Trophoblast cell (in vitro differentiated cells and primary cell): Measurements from ENCODE around the gene PBX3.
"Not testable (repeated sequence)": the region's sequence is repeated elsewhere in the genome, so short reads cannot be mapped to it uniquely, and the experiment has no call there.

Experiments
- DNase-seq, 2 donors: peaks; one replicate each; pipeline ENCODE4 v3.0.0-alpha.2; 2016
- H2AFZ ChIP-seq: 2 replicates; pipeline ENCODE4 v1.6.1; 2013; ENCODE audit warnings: low read length, moderate library complexity, mild to moderate bottlenecking; ENCODE audit not compliant: insufficient read depth, poor library complexity
- H2AK5ac ChIP-seq: 2 replicates; pipeline ENCODE4 v1.6.1; 2013; ENCODE audit warnings: mild to moderate bottlenecking, low read length
- H2BK120ac ChIP-seq: 2 replicates; pipeline ENCODE4 v1.6.1; 2013; ENCODE audit warnings: low read length, mild to moderate bottlenecking, moderate library complexity; ENCODE audit not compliant: insufficient read depth, poor library complexity
- H2BK12ac ChIP-seq: 2 replicates; pipeline ENCODE4 v1.6.1; 2013; ENCODE audit warnings: mild to moderate bottlenecking, low read length, moderate library complexity
- H2BK5ac ChIP-seq: 2 replicates; pipeline ENCODE4 v1.6.1; 2013; ENCODE audit warnings: low read length, low read depth, moderate library complexity, mild to moderate bottlenecking; ENCODE audit not compliant: poor library complexity
- H3K14ac ChIP-seq: 2 replicates; pipeline ENCODE4 v1.6.1; 2013; ENCODE audit warnings: mild to moderate bottlenecking, low read length
- H3K18ac ChIP-seq: 2 replicates; pipeline ENCODE4 v1.6.1; 2013; ENCODE audit warnings: mild to moderate bottlenecking, low read length
- H3K23ac ChIP-seq: 2 replicates; pipeline ENCODE4 v1.6.1; 2013; ENCODE audit warnings: low read length
- H3K27ac ChIP-seq: 2 replicates; pipeline ENCODE4 v1.5.1; 2013; ENCODE audit warnings: low read depth, mild to moderate bottlenecking, inconsistent platforms, low read length, moderate library complexity
- H3K27me3 ChIP-seq: 2 replicates; pipeline ENCODE4 v1.6.1; 2013; ENCODE audit warnings: inconsistent platforms, mild to moderate bottlenecking, low read length, moderate library complexity; ENCODE audit not compliant: insufficient read depth
- H3K36me3 ChIP-seq, 2 experiments: 1 replicate in 1 of 2; 2 replicates in 1 of 2; pipeline ENCODE4 v1.6.1; 2013; ENCODE audit warnings: low read length in 2 of 2, mild to moderate bottlenecking in 2 of 2, moderate library complexity in 1 of 2; ENCODE audit not compliant: insufficient read depth in 2 of 2, control insufficient read depth in 1 of 2
- H3K4ac ChIP-seq: 2 replicates; pipeline ENCODE4 v1.6.1; 2013; ENCODE audit warnings: low read depth, mild to moderate bottlenecking, low read length, moderate library complexity
- H3K4me1 ChIP-seq, 2 experiments: 1 replicate in 1 of 2; 2 replicates in 1 of 2; pipeline ENCODE4 v1.6.1; 2013; ENCODE audit warnings: low read length in 2 of 2, mild to moderate bottlenecking in 2 of 2, moderate library complexity in 1 of 2; ENCODE audit not compliant: insufficient read depth in 2 of 2, control insufficient read depth in 1 of 2
- H3K4me2 ChIP-seq: 2 replicates; pipeline ENCODE4 v1.6.1; 2013; ENCODE audit warnings: inconsistent platforms, mild to moderate bottlenecking, low read length, moderate library complexity
- H3K4me3 ChIP-seq: 2 replicates; pipeline ENCODE4 v1.5.1; 2013; ENCODE audit warnings: mild to moderate bottlenecking, low read depth, low read length, inconsistent platforms
- H3K79me1 ChIP-seq: one replicate; pipeline ENCODE4 v1.6.1; 2013; ENCODE audit warnings: low read length
- H3K79me2 ChIP-seq: 2 replicates; pipeline ENCODE4 v1.6.1; 2013; ENCODE audit warnings: low read length, mild to moderate bottlenecking; ENCODE audit not compliant: control insufficient read depth, insufficient read depth, poor library complexity
- H3K9ac ChIP-seq: 2 replicates; pipeline ENCODE4 v1.6.1; 2013; ENCODE audit warnings: mild to moderate bottlenecking, low read length
- H3K9me3 ChIP-seq: 2 replicates; pipeline ENCODE4 v1.6.1; 2013; ENCODE audit warnings: low read depth, mild to moderate bottlenecking, control low read depth, inconsistent platforms, low read length; ENCODE audit not compliant: insufficient read depth
- H4K12ac ChIP-seq: 2 replicates; pipeline ENCODE4 v1.6.1; 2013; ENCODE audit warnings: low read depth, mild to moderate bottlenecking, low read length, moderate library complexity
- H4K8ac ChIP-seq: 2 replicates; pipeline ENCODE4 v1.6.1; 2013; ENCODE audit warnings: low read depth, mild to moderate bottlenecking, low read length, moderate library complexity
- H4K91ac ChIP-seq: one replicate; pipeline ENCODE4 v1.6.1; 2013; ENCODE audit warnings: low read depth, mild to moderate bottlenecking, low read length, moderate library complexity
- WGBS: extraction: QIAGEN DNeasy Blood & Tissue Kit; methylation state at CpG from one replicate; pipeline ENCODE4 v1.1.7; 2013; ENCODE audit warnings: missing lambda C conversion rate; ENCODE audit not compliant: insufficient read length, insufficient coverage; ENCODE audit errors: extremely low coverage; 5-methylcytosine and 5-hydroxymethylcytosine counted together

The PBX3 gene

DNA sequence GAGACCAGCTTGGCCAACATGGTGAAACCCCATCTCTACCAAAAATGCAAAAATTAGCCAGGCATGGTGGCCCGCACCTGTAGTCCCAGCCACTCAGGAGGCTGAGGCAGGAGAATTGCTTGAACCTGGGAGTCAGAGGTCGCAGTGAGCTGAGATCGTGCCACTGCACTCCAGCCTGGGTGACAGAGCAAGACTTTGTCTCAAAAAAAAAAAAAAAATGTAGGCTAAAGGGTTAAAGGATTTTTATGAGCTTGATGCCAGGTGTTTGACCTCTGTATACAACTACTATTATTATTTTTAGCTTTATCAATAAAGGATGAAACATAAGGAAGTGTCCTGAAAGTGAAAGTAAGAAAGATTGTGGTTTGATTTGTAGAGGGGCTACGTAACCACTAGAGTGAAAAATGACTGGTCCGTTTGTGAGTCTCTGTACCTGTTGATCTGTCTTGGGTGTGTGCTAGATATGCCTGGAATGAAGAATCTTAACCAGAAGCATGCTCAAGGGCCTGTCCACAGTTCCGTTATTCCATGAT lies 76.8 kb downstream of the PBX3 start:
- H3K9me3 ChIP-seq, H3K4me3 ChIP-seq, H2AK5ac ChIP-seq, H3K36me3 ChIP-seq, H3K79me1 ChIP-seq, H3K4me2 ChIP-seq, H4K8ac ChIP-seq, H3K23ac ChIP-seq, H3K27me3 ChIP-seq, H2AFZ ChIP-seq, H3K9ac ChIP-seq, H3K18ac ChIP-seq, H4K91ac ChIP-seq, H3K14ac ChIP-seq, H4K12ac ChIP-seq, H2BK12ac ChIP-seq, H2BK5ac ChIP-seq, H3K4me1 ChIP-seq, H3K27ac ChIP-seq, H2BK120ac ChIP-seq, H3K79me2 ChIP-seq, H3K4ac ChIP-seq: not testable (repeated sequence)
- WGBS, result no CpG with 5 or more reads among the region's 6 CpGs
- peak in 1 of 2 donors; percentile 2 for DNase-seq

GRCh38 chr9:125825762-125826161 lies 78.6 kb downstream of the PBX3 start:
- no CpG with 5 or more reads among the region's 3 CpGs for WGBS
- H4K12ac ChIP-seq, result no peak overlapping the region
- no peak overlapping the region for H2AK5ac ChIP-seq
- no peak overlapping the region for H2BK5ac ChIP-seq
- H2AFZ ChIP-seq, result no peak overlapping the region
- no peak overlapping the region for H2BK12ac ChIP-seq
- H2BK120ac ChIP-seq, result no peak overlapping the region
- H3K9me3 ChIP-seq, result no peaks in the 10 kb centered on the region
- no peak overlapping the region for H3K14ac ChIP-seq
- no peak overlapping the region for H3K4me3 ChIP-seq
- no peak overlapping the region for H3K4ac ChIP-seq
- H3K79me1 ChIP-seq, result no peaks in the 10 kb centered on the region
- H4K8ac ChIP-seq, result no peak overlapping the region
- H3K23ac ChIP-seq, result no peak overlapping the region
- H3K27me3 ChIP-seq, result no peaks in the 10 kb centered on the region
- H3K36me3 ChIP-seq, result no peaks in the 10 kb centered on the region
- DNase-seq, result no peak
- H3K79me2 ChIP-seq, result no peaks in the 10 kb centered on the region
- H3K4me2 ChIP-seq, result no peak overlapping the region
- H4K91ac ChIP-seq, result no peak overlapping the region
- no peaks in the 10 kb centered on the region for H3K4me1 ChIP-seq
- H3K18ac ChIP-seq, result no peak overlapping the region
- H3K9ac ChIP-seq, result no peak overlapping the region
- no peak overlapping the region for H3K27ac ChIP-seq

- H3K4ac ChIP-seq, result no peak overlapping the region
- no peak overlapping the region for H2BK12ac ChIP-seq
- H4K91ac ChIP-seq, result no peak overlapping the region
- H3K27me3 ChIP-seq, result no peaks in the 10 kb centered on the region
- H3K4me1 ChIP-seq, result no peaks in the 10 kb centered on the region
- H3K4me3 ChIP-seq, result no peak overlapping the region
- no peak overlapping the region for H2AK5ac ChIP-seq
- H4K12ac ChIP-seq, result no peak overlapping the region
- no peaks in the 10 kb centered on the region for H3K36me3 ChIP-seq
- no peak overlapping the region for H4K8ac ChIP-seq
- H2BK5ac ChIP-seq, result no peak overlapping the region
- no peaks in the 10 kb centered on the region for H3K79me2 ChIP-seq
- no peak overlapping the region for H2BK120ac ChIP-seq
- no peak overlapping the region for H2AFZ ChIP-seq
- H3K14ac ChIP-seq, result no peak overlapping the region
- H3K9me3 ChIP-seq, result no peaks in the 10 kb centered on the region
- H3K27ac ChIP-seq, result no peak overlapping the region
- H3K79me1 ChIP-seq, result no peaks in the 10 kb centered on the region
- H3K4me2 ChIP-seq, result no peak overlapping the region
- H3K23ac ChIP-seq, result no peak overlapping the region
- H3K18ac ChIP-seq, result no peak overlapping the region
- no peak for DNase-seq
- no peak overlapping the region for H3K9ac ChIP-seq
- WGBS, result no CpG with 5 or more reads among the region's 1 CpG
Observed at GRCh38 chr9:125826850-125827249, 79.7 kb downstream of the PBX3 start.

DNA sequence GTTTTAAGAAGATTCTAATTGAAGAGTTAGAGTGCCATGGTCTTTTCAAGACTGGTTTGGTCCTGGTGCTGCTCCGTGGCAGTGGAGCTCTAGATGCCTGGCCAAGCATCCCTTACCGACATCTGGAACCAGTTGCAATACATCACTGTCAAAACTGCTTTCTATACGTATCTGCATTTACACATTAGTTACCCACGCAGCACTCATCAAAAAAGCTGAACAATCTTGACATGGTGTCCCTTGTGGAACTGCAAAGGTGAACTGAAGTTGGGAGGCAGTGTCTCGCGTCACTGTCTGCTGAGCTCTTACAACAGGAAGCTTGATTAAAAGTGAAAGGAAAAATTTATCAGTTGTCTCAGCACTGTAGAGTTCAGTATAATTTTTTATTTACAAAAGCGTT lies 82.6 kb downstream of the PBX3 start:
- Histone ChIP-seq H2BK120ac (no peak overlapping the region), H2BK5ac (no peak overlapping the region), H2AFZ (no peak overlapping the region), H3K27ac (no peak overlapping the region), H3K9me3 (no peaks in the 10 kb centered on the region), H4K91ac (no peak overlapping the region), H4K12ac (no peak overlapping the region), H4K8ac (no peak overlapping the region), H3K79me1 (no peaks in the 10 kb centered on the region), H3K36me3 (no peaks in the 10 kb centered on the region), H2BK12ac (no peak overlapping the region), H3K23ac (no peak overlapping the region), H3K14ac (no peak overlapping the region), H3K4me3 (no peak overlapping the region), H3K18ac (no peak overlapping the region), H3K4me1 (no peaks in the 10 kb centered on the region), H3K79me2 (no peaks in the 10 kb centered on the region), H3K4me2 (no peak overlapping the region), H3K4ac (no peak overlapping the region), H3K27me3 (no peaks in the 10 kb centered on the region), H3K9ac (no peak overlapping the region), H2AK5ac (no peak overlapping the region)
- no peak for DNase-seq
- WGBS, result no CpG with 5 or more reads among the region's 7 CpGs
